HG02588 (cell line): Measurements from ENCODE around the gene SEC31B.

Experiments used
- ATAC-seq: cut with Tn5 transposase; IDR thresholded peaks from one replicate; pipeline ENCODE4 v1.9.1; 2021; ENCODE audit warnings: mild to moderate bottlenecking, moderate library complexity; ENCODE audit not compliant: unreplicated experiment

Gene SEC31B

GRCh38 chr10:100502926-100503494 lies 16.7 kb downstream of the SEC31B start:
- no peak for ATAC-seq

- ATAC-seq, result no peak
These were observed 18.2 kb downstream of the SEC31B start for GRCh38 chr10:100501423-100501822.

GRCh38 chr10:100498059-100498458 lies 21.6 kb downstream of the SEC31B start:
- no peak for ATAC-seq

- no peak for ATAC-seq
These were observed 23.1 kb downstream of the SEC31B start for GRCh38 chr10:100496567-100496966.

GRCh38 chr10:100490531-100490930 lies 29.1 kb downstream of the SEC31B start:
- no peak for ATAC-seq

- no peak for ATAC-seq
These were observed 30.3 kb downstream of the SEC31B start for GRCh38 chr10:100489396-100489795.

- no peak for ATAC-seq
These were observed 32.1 kb downstream of the SEC31B start for GRCh38 chr10:100487529-100487928.

GRCh38 chr10:100485801-100486495 lies 33.7 kb downstream of the SEC31B start:
- no peak for ATAC-seq

- ATAC-seq, result no peak
These were observed 34.3 kb downstream of the SEC31B start for GRCh38 chr10:100485366-100485765.

GRCh38 chr10:100483876-100484666 lies 35.6 kb downstream of the SEC31B start:
- no peak for ATAC-seq

GRCh38 chr10:100482834-100483185 lies 36.9 kb downstream of the SEC31B start:
- ATAC-seq, result no peak

- no peak for ATAC-seq
These were observed 37.4 kb downstream of the SEC31B start for GRCh38 chr10:100482181-100482833.

- ATAC-seq, result peak; percentile 99
These were observed 38.1 kb downstream of the SEC31B start for GRCh38 chr10:100481462-100482081.

- ATAC-seq, result no peak
These were observed 39.7 kb downstream of the SEC31B start for GRCh38 chr10:100480002-100480401.

- no peak for ATAC-seq
These were observed 40.6 kb downstream of the SEC31B start for GRCh38 chr10:100479037-100479436.

GRCh38 chr10:100477970-100478369 lies 41.7 kb downstream of the SEC31B start:
- ATAC-seq, result no peak

GRCh38 chr10:100470367-100470766 lies 49.3 kb downstream of the SEC31B start:
- no peak for ATAC-seq

GRCh38 chr10:100469756-100470155 lies 49.9 kb downstream of the SEC31B start:
- ATAC-seq, result no peak

- no peak for ATAC-seq
These were observed 50.7 kb downstream of the SEC31B start for GRCh38 chr10:100468978-100469377.

- ATAC-seq, result no peak
These were observed 51.3 kb downstream of the SEC31B start for GRCh38 chr10:100468322-100468721.

- no peak for ATAC-seq
These were observed 57.0 kb downstream of the SEC31B start, which contains the start of gene WNT8B for GRCh38 chr10:100462709-100463108. WNT8B (plus strand) TSS chr10:100463009; CDS start chr10:100463169, 160 bp downstream.
